Measurements from ENCODE around the gene TTBK2. TPM values are rescaled to one million over a fixed set of nuclear protein-coding genes. Genes with fewer than 3 reads are reported as not detected.
"Not testable (repeated sequence)": the region's sequence is repeated elsewhere in the genome, so short reads cannot be mapped to it uniquely, and the experiment has no call there.

Gene TTBK2
- polyA plus RNA-seq, 3 donors, result 9.1 to 9.6 (median 9.1) TPM

GRCh38 chr15:42911058-42911592 lies 9.5 kb downstream of the TTBK2 start:
- DNase-seq (ENCODE audit: low read depth in 3 of 3, low spot score in 2 of 3), result no peak

GRCh38 chr15:42908538-42908937 lies 12.0 kb downstream of the TTBK2 start:
- no peak for DNase-seq (ENCODE audit: low read depth in 3 of 3, low spot score in 2 of 3)

GRCh38 chr15:42903388-42904324 lies 16.9 kb downstream of the TTBK2 start:
- no peak for DNase-seq (ENCODE audit: low read depth in 3 of 3, low spot score in 2 of 3)

GRCh38 chr15:42893911-42894310 lies 26.7 kb downstream of the TTBK2 start:
- not testable (repeated sequence) for DNase-seq (ENCODE audit: low read depth in 3 of 3, low spot score in 2 of 3)

- DNase-seq (ENCODE audit: low read depth in 3 of 3, low spot score in 2 of 3), result no peak
These were observed 29.0 kb downstream of the TTBK2 start for GRCh38 chr15:42891569-42891968.

GRCh38 chr15:42890161-42890913 lies 30.2 kb downstream of the TTBK2 start:
- DNase-seq (ENCODE audit: low read depth in 3 of 3, low spot score in 2 of 3), result no peak

GRCh38 chr15:42887384-42887783 lies 33.2 kb downstream of the TTBK2 start:
- not testable (repeated sequence) for DNase-seq (ENCODE audit: low read depth in 3 of 3, low spot score in 2 of 3)

GRCh38 chr15:42880121-42880520 lies 40.5 kb downstream of the TTBK2 start:
- DNase-seq (ENCODE audit: low read depth in 3 of 3, low spot score in 2 of 3), result no peak

- no peak for DNase-seq (ENCODE audit: low read depth in 3 of 3, low spot score in 2 of 3)
These were observed 41.1 kb downstream of the TTBK2 start for GRCh38 chr15:42879443-42879842.

GRCh38 chr15:42876224-42876623 lies 44.4 kb downstream of the TTBK2 start:
- no peak for DNase-seq (ENCODE audit: low read depth in 3 of 3, low spot score in 2 of 3)

GRCh38 chr15:42868683-42869082 lies 51.9 kb downstream of the TTBK2 start:
- no peak for DNase-seq (ENCODE audit: low read depth in 3 of 3, low spot score in 2 of 3)

GRCh38 chr15:42863572-42864239 lies 56.9 kb downstream of the TTBK2 start:
- no peak for DNase-seq (ENCODE audit: low read depth in 3 of 3, low spot score in 2 of 3)

GRCh38 chr15:42858999-42859789 lies 61.4 kb downstream of the TTBK2 start:
- no peak for DNase-seq (ENCODE audit: low read depth in 3 of 3, low spot score in 2 of 3)

GRCh38 chr15:42858540-42858939 lies 62.0 kb downstream of the TTBK2 start:
- no peak for DNase-seq (ENCODE audit: low read depth in 3 of 3, low spot score in 2 of 3)

- no peak for DNase-seq (ENCODE audit: low read depth in 3 of 3, low spot score in 2 of 3)
These were observed 66.0 kb downstream of the TTBK2 start for GRCh38 chr15:42854576-42854975.

- no peak for DNase-seq (ENCODE audit: low read depth in 3 of 3, low spot score in 2 of 3)
These were observed 70.7 kb downstream of the TTBK2 start for GRCh38 chr15:42849836-42850235.

GRCh38 chr15:42848846-42849245 lies 71.7 kb downstream of the TTBK2 start:
- DNase-seq (ENCODE audit: low read depth in 3 of 3, low spot score in 2 of 3), result no peak

GRCh38 chr15:42846647-42847046 lies 73.9 kb downstream of the TTBK2 start:
- no peak for DNase-seq (ENCODE audit: low read depth in 3 of 3, low spot score in 2 of 3)

- DNase-seq (ENCODE audit: low read depth in 3 of 3, low spot score in 2 of 3), result no peak
These were observed 75.0 kb downstream of the TTBK2 start for GRCh38 chr15:42845581-42845980.

- no peak for DNase-seq (ENCODE audit: low read depth in 3 of 3, low spot score in 2 of 3)
These were observed 76.9 kb downstream of the TTBK2 start for GRCh38 chr15:42843699-42844098.

Data from right renal cortex interstitium (tissue), 3 donors.